Neural cell (in vitro differentiated cells): ENCODE results near the gene CRYBA4. TPM values are rescaled to one million over a fixed set of nuclear protein-coding genes. Genes with fewer than 3 reads are reported as not detected.

Source experiments
- H2AFZ ChIP-seq: fragments of 200-600, 300-800 bp; sonication (generic), shearing (Covaris generic); 2 replicates; pipeline ENCODE4 v1.6.0; 2014; ENCODE audit warnings: low read depth, mild to moderate bottlenecking, antibody characterized with exemption, low read length, moderate library complexity
- H3F3A ChIP-seq: fragments of 200-600 bp; shearing (Covaris generic); 2 replicates; pipeline ENCODE4 v1.6.1; 2016; ENCODE audit warnings: mild to moderate bottlenecking, moderate library complexity, mixed read lengths, antibody characterized with exemption, low read length; ENCODE audit not compliant: insufficient read depth, poor library complexity, severe bottlenecking
- H3K27ac ChIP-seq: fragments of 200-600, 300-800 bp; sonication (generic), shearing (Covaris generic); 2 replicates; pipeline ENCODE4 v1.5.1; 2014; ENCODE audit warnings: mild to moderate bottlenecking, low read length, moderate library complexity
- H3K27me3 ChIP-seq: fragments of 300-800, 200-600 bp; sonication (generic), shearing (Covaris generic); 2 replicates; pipeline ENCODE4 v1.6.0; 2014; ENCODE audit warnings: mild to moderate bottlenecking, low read depth, low read length, moderate library complexity; ENCODE audit not compliant: insufficient read depth
- H3K36me3 ChIP-seq: fragments of 300-800, 200-600 bp; sonication (generic), shearing (Covaris generic); 2 replicates; pipeline ENCODE4 v1.5.1; 2014; ENCODE audit warnings: mild to moderate bottlenecking, antibody characterized with exemption, low read length, moderate library complexity; ENCODE audit not compliant: insufficient read depth
- H3K4me2 ChIP-seq: fragments of 300-800, 200-600 bp; sonication (generic), shearing (Covaris generic); 2 replicates; pipeline ENCODE4 v1.6.0; 2014; ENCODE audit warnings: mild to moderate bottlenecking, low read length
- H3K4me3 ChIP-seq: fragments of 300-800, 200-600 bp; sonication (generic), shearing (Covaris generic); 2 replicates; pipeline ENCODE4 v1.5.1; 2014; ENCODE audit warnings: mild to moderate bottlenecking, low read length, moderate library complexity
- H3K79me2 ChIP-seq: fragments of 200-600 bp; shearing (Covaris generic); replicated peaks from 2 replicates; pipeline ENCODE4 v1.6.0; 2014; ENCODE audit warnings: mild to moderate bottlenecking, low read length, moderate library complexity; ENCODE audit not compliant: insufficient read depth
- H3K9ac ChIP-seq: fragments of 300-800, 200-600 bp; sonication (generic), shearing (Covaris generic); 2 replicates; pipeline ENCODE4 v1.6.1; 2016; ENCODE audit warnings: mild to moderate bottlenecking, low read length, mixed read lengths
- H3K9me2 ChIP-seq: fragments of 200-600 bp; shearing (Covaris generic); 2 replicates; pipeline ENCODE4 v1.6.1; 2016; ENCODE audit warnings: mild to moderate bottlenecking, low read length, mixed read lengths; ENCODE audit not compliant: insufficient read depth
- H3K9me3 ChIP-seq: fragments of 200-600, 300-800 bp; sonication (generic), shearing (Covaris generic); 2 replicates; pipeline ENCODE4 v1.6.1; 2016; ENCODE audit warnings: mild to moderate bottlenecking, mixed run types, low read length, moderate library complexity, mixed read lengths
- H4K20me1 ChIP-seq: fragments of 200-600 bp; shearing (Covaris generic); 2 replicates; pipeline ENCODE4 v1.6.1; 2016; ENCODE audit warnings: mild to moderate bottlenecking, mixed run types; ENCODE audit not compliant: insufficient read depth
- EP300 ChIP-seq: fragments of 450-650 bp; conservative IDR thresholded peaks from 2 replicates; pipeline ENCODE4 v1.6.1; 2014; ENCODE audit warnings: antibody characterized with exemption, mild to moderate bottlenecking, moderate library complexity; ENCODE audit not compliant: poor library complexity, severe bottlenecking
- EZH2 ChIP-seq: fragments of 200-600, 300-800 bp; shearing (Covaris generic), sonication (generic); IDR thresholded peaks from 2 replicates; pipeline ENCODE4 v1.6.1; 2014; ENCODE audit warnings: antibody characterized with exemption, low read length, borderline replicate concordance, mild to moderate bottlenecking; ENCODE audit not compliant: insufficient read depth, poor library complexity, severe bottlenecking
- MXI1 ChIP-seq: fragments of 450-650 bp; conservative IDR thresholded peaks from 2 replicates; pipeline ENCODE4 v1.6.1; 2014; ENCODE audit warnings: antibody characterized with exemption, mild to moderate bottlenecking; ENCODE audit not compliant: poor library complexity, severe bottlenecking
- POLR2AphosphoS5 ChIP-seq: IDR thresholded peaks from 2 replicates; pipeline ENCODE4 v1.6.1; 2012
- RAD21 ChIP-seq: fragments of 450-650 bp; conservative IDR thresholded peaks from 2 replicates; pipeline ENCODE4 v1.6.1; 2014; ENCODE audit warnings: antibody characterized with exemption, mild to moderate bottlenecking, moderate library complexity
- SMC3 ChIP-seq: fragments of 450-650 bp; conservative IDR thresholded peaks from 2 replicates; pipeline ENCODE4 v1.6.1; 2014; ENCODE audit warnings: antibody characterized with exemption, mild to moderate bottlenecking, moderate library complexity; ENCODE audit not compliant: poor library complexity
- TAF1 ChIP-seq: IDR thresholded peaks from 2 replicates; pipeline ENCODE4 v1.6.1; 2012; ENCODE audit warnings: low read depth
- polyA plus RNA-seq: library from polyadenylated mRNA; depleted of rRNA; stranded (reverse); fragments of >200 nt; gene quantifications from 2 replicates; pipeline ENCODE4 v1.2.3, GENCODE V29; 2014
- TF ChIP-seq, protein P1 (sequence below): IDR thresholded peaks from 2 replicates; pipeline ENCODE4 v1.6.1; 2012; ENCODE audit warnings: borderline replicate concordance
- TF ChIP-seq, protein P2 (sequence below): fragments of 450-650 bp; IDR thresholded peaks from 2 replicates; pipeline ENCODE4 v1.5.1; 2014; ENCODE audit warnings: antibody characterized with exemption, mild to moderate bottlenecking, moderate library complexity; ENCODE audit not compliant: poor library complexity, severe bottlenecking

CRYBA4 gene
- polyA plus RNA-seq, 1 donor from 2014 or later, result not detected

DNA sequence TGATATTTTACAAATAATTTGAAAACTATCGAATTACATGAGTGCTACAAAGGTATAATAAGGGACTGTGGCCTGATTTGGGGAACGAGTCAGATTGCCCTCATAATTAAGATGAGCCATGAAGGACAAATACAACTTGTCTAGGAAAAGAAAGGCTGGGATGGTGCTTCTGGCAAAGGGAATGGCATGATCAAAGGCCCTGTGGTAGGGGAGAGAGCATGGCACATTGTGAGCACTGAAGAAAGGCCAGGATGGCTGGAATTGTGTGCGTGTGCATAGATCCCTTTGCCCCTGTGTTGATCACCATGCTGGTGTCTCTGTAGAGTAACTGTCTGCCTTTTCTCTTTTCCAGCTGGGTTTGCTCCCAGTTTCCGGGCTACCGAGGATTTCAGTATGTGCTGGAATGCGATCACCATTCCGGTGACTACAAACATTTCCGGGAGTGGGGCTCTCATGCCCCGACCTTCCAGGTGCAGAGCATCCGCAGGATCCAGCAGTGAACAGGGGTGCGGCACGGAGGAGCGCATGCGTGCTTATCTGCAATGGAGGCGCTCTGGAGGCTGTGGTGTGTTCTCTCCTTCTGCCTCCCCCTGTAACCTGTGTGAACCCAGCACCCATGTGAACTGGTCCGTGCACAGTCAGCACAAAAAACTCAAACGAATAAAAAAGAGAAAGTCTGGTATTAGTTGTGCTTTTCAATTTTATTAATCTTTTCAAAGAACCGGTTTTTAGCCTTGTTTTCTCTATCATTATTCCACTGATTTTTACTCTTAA lies 8.4 kb downstream of the CRYBA4 start:
- no peaks in the 10 kb centered on the region for H3K36me3 ChIP-seq
- H2AFZ ChIP-seq, result no peak overlapping the region
- no peaks in the 10 kb centered on the region for H4K20me1 ChIP-seq
- H3K79me2 ChIP-seq, result no peaks in the 10 kb centered on the region
- TF ChIP-seq EP300 (no peak), TAF1 (no peak), MXI1 (no peak), POLR2AphosphoS5 (no peak), SMC3 (no peak), RAD21 (no peak)
- TF ChIP-seq, protein P1, sequence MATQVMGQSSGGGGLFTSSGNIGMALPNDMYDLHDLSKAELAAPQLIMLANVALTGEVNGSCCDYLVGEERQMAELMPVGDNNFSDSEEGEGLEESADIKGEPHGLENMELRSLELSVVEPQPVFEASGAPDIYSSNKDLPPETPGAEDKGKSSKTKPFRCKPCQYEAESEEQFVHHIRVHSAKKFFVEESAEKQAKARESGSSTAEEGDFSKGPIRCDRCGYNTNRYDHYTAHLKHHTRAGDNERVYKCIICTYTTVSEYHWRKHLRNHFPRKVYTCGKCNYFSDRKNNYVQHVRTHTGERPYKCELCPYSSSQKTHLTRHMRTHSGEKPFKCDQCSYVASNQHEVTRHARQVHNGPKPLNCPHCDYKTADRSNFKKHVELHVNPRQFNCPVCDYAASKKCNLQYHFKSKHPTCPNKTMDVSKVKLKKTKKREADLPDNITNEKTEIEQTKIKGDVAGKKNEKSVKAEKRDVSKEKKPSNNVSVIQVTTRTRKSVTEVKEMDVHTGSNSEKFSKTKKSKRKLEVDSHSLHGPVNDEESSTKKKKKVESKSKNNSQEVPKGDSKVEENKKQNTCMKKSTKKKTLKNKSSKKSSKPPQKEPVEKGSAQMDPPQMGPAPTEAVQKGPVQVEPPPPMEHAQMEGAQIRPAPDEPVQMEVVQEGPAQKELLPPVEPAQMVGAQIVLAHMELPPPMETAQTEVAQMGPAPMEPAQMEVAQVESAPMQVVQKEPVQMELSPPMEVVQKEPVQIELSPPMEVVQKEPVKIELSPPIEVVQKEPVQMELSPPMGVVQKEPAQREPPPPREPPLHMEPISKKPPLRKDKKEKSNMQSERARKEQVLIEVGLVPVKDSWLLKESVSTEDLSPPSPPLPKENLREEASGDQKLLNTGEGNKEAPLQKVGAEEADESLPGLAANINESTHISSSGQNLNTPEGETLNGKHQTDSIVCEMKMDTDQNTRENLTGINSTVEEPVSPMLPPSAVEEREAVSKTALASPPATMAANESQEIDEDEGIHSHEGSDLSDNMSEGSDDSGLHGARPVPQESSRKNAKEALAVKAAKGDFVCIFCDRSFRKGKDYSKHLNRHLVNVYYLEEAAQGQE, result no peak
- TF ChIP-seq, protein P2, sequence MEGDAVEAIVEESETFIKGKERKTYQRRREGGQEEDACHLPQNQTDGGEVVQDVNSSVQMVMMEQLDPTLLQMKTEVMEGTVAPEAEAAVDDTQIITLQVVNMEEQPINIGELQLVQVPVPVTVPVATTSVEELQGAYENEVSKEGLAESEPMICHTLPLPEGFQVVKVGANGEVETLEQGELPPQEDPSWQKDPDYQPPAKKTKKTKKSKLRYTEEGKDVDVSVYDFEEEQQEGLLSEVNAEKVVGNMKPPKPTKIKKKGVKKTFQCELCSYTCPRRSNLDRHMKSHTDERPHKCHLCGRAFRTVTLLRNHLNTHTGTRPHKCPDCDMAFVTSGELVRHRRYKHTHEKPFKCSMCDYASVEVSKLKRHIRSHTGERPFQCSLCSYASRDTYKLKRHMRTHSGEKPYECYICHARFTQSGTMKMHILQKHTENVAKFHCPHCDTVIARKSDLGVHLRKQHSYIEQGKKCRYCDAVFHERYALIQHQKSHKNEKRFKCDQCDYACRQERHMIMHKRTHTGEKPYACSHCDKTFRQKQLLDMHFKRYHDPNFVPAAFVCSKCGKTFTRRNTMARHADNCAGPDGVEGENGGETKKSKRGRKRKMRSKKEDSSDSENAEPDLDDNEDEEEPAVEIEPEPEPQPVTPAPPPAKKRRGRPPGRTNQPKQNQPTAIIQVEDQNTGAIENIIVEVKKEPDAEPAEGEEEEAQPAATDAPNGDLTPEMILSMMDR, result no peak
- no peak overlapping the region for H3K4me3 ChIP-seq
- H3K27me3 ChIP-seq, result no peaks in the 10 kb centered on the region
- no peaks in the 10 kb centered on the region for H3F3A ChIP-seq
- no peaks in the 10 kb centered on the region for H3K9me3 ChIP-seq
- no peak overlapping the region for H3K9ac ChIP-seq
- H3K9me2 ChIP-seq, result no peaks in the 10 kb centered on the region
- H3K4me2 ChIP-seq, result no peak overlapping the region
- no peak overlapping the region for H3K27ac ChIP-seq

DNA sequence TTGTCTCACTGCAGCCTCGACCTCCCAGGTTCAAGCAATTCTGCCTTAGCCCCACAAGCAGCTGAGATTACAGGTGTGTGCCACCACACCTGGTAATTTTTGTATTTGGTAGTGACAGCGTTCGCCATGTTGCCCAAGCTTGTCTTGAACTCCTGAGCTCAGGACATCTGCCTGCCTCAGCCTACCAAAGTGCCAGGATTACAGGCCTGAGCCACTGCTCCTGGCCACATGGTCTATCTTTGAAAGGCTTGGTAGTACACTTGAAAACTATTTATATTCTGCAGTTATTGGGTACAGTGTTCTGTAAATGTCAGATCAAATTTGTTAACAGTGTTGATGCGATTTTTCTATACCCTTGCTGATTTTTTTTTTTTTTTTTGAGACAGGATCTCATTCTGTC lies 9.5 kb downstream of the CRYBA4 start:
- no peak overlapping the region for H3K27ac ChIP-seq
- no peaks in the 10 kb centered on the region for H3K79me2 ChIP-seq
- H3K9me2 ChIP-seq, result no peaks in the 10 kb centered on the region
- H2AFZ ChIP-seq, result no peak overlapping the region
- no peaks in the 10 kb centered on the region for H3F3A ChIP-seq
- no peak overlapping the region for H3K4me3 ChIP-seq
- TF ChIP-seq TAF1, result no peak
- TF ChIP-seq, protein P2, result no peak
- no peak for TF ChIP-seq RAD21
- no peak for TF ChIP-seq SMC3
- no peak for TF ChIP-seq EP300
- no peak for TF ChIP-seq EZH2
- TF ChIP-seq MXI1, result no peak
- TF ChIP-seq, protein P1, result no peak
- no peak for TF ChIP-seq POLR2AphosphoS5
- H4K20me1 ChIP-seq, result no peaks in the 10 kb centered on the region
- H3K9ac ChIP-seq, result no peak overlapping the region
- no peaks in the 10 kb centered on the region for H3K27me3 ChIP-seq
- no peaks in the 10 kb centered on the region for H3K9me3 ChIP-seq
- H3K36me3 ChIP-seq, result no peaks in the 10 kb centered on the region
- no peak overlapping the region for H3K4me2 ChIP-seq
